GM20000 (cell line): ENCODE results near the gene FAM111A.

Experiments
- DNase-seq: peaks from one replicate; pipeline ENCODE4 v3.0.0; 2012; ENCODE audit warnings: low spot score
- CTCF ChIP-seq: IDR thresholded peaks from 2 replicates; pipeline ENCODE4 v1.5.1; 2012; ENCODE audit warnings: mild to moderate bottlenecking, control low read depth; ENCODE audit errors: extremely low read depth, missing control alignments

FAM111A gene

GRCh38 chr11:59199546-59200422 lies 57.1 kb downstream of the FAM111A start:
- no peak for DNase-seq
- TF ChIP-seq CTCF, result no peak

DNA sequence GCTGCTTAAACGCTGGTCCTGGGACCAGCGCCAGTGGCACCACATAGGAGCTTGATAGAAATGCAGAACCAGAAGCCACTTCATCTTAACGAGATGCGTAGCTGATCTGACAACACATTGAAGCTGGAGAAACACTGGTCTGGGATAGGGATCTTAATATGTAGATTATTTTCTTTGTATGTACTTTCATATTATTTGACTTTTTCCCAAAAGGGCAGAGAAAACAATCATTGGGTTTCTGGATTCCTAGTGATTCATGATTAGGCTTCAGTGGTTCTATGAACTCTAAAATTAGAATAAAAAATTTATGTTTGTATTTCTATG lies 57.7 kb downstream of the FAM111A start:
- no peak for TF ChIP-seq CTCF
- no peak for DNase-seq

DNA sequence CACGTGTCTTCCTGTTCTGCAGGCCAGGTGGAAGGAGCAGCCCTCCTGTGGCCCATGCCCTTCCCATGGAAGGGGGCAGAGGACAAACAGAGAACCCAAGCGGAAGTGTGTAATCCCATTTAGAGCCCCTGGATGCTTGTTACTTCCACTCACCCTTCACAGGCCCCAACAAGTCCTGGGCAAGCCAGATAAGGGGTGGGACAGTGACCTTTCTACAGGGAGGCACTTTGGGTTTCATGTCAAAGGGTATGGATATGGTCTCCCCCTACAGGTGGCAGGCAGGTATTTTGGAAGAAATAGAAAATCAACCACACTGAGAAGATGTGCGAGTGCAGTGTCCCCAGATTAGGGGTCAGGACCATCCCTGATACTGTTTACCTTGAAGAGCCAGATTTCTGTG lies 58.7 kb downstream of the FAM111A start:
- DNase-seq, result no peak
- TF ChIP-seq CTCF, result no peak
